ENCODE data around the gene LLPH.

LLPH gene

GRCh38 chr12:66066929-66067523 lies 63.5 kb downstream of the LLPH start:
- H3K36me3 Mint-ChIP-seq = no peaks in the 10 kb centered on the region
- DNase-seq (ENCODE audit: low spot score in 2 of 2) = no peak
- peak overlapping the region; percentile 60 for H3K27ac Mint-ChIP-seq
- H3K4me3 Mint-ChIP-seq = no peak overlapping the region
- H3K4me1 Mint-ChIP-seq = peaks cover 9% of the 10 kb centered on the region
- H3K9me3 Mint-ChIP-seq = peaks cover 3% of the 10 kb centered on the region
- peak; percentile 70 for ATAC-seq (ENCODE audit: low read depth)
- peaks cover 1% of the 10 kb centered on the region for H3K27me3 Mint-ChIP-seq

Data from memory B cell (primary cell).